HG03460 (cell line): Measurements from ENCODE around the gene LPCAT1.

ENCODE experiments used
- ATAC-seq: cut with Tn5 transposase; IDR thresholded peaks from one replicate; pipeline ENCODE4 v1.9.1; 2021; ENCODE audit not compliant: unreplicated experiment

The LPCAT1 gene

DNA sequence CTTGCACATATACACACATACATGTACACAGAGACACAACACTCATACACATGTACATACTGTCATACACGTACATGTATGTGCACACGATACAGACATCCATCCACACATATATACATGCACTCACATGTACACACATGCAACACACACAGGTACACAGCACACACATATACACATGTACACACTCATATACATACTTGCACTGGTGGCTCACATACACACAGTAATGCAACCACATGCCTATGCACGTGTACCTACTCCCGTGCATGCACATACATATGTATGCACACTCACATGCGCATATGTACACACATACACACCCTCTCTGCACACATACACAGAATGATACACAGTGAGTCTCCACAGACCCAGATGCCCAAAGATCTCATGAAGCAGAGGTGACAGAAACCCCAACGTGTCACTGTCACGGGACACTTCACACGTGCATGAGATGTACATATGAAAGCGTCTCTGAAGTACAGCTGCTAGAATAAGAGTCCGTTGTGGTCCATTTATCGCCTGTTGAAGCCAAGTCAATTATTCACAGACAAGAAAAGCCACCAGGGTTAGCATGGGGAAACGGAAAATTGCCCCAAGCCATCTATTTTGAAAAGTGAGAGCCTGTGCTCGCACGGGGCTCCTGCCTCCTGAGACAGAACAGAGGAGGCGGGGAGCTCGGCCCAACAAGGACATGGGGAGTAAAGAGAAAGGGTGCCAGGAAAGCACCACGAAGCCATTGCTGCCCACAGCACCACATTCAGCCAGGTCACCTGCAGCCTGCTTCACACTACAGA, 24.9 kb downstream of the LPCAT1 start:
- peak; percentile 28 for ATAC-seq

DNA sequence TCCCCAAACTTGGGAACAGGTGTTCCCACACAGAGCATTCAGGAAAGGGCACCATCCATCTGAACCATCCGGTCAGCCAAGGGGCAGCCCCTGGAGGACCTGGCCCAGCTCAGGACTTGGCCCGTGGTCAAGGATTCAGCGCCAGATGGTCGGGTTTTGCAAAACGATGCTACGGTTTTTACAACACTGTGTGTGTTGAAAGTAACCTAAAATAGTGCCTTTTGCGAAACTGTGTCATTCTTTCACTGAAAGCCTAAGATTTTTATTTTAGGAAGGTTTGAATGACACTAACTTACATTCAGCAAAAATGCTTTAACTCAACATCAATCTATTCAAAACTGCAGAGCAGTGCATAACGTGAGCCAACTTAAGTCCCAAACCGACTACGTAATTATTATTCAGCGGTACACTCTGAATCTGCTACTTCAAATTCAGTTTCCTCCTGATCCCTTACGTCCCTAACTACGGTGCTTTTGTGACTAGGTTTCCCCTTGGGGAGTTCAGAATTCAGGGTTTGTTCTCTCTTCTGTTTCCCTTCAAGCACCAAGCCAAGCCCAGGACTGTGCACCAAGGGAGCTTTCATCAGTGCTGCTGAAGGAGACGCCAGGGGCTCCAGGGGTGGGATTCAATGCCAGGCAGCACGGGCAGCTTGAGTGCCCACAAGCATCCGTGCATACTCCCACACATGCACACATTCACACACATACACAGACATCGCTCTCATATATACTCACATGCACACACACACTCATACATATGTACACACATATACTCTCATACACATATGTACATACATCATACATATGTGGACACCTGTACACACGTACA, 25.8 kb downstream of the LPCAT1 start:
- ATAC-seq = peak; percentile 15

DNA sequence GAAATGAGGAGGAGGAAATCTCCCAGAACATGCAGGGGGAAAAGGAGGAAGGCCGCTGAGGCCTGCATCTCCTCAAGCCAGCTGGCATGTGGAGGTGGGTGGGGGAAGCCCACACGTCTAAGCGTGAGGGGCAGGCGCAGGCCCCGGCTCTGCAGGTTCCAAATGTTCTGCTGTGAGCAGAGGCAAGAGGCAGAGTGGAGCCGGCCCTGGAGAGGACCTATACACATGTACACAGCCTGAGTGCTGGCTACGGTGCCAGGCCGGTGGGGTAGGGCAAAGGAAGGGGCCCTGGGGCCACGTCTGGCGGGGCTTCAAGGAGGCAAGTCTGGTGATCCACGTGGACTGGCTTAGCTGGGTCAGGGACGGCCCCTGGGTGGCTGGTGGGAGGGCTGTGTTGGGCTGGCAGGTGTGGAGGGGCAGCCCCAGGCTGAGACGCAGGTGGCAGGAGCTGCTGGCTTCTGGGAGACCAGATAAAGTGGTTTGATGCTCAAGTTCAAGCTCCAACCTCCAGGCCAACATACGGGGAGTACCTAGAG, 26.4 kb downstream of the LPCAT1 start:
- ATAC-seq = peak; percentile 26

DNA sequence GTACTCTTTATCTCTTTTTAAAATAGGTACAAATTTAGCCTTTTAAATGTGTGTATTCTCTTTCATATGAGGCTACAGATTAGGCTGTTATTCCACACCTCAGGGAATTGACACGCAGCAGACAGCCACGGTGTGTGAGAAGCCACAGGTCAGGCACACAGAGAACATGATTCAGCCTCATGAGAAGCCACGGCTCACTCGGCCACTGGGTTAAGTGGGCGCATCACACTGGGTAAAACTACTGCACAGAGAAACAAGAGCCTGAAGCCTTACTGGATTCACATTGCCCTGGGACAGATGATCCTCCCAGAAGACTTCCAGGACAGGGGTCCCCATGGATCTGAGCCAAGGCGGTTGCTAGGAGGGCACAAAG, 28.2 kb downstream of the LPCAT1 start:
- no peak for ATAC-seq

DNA sequence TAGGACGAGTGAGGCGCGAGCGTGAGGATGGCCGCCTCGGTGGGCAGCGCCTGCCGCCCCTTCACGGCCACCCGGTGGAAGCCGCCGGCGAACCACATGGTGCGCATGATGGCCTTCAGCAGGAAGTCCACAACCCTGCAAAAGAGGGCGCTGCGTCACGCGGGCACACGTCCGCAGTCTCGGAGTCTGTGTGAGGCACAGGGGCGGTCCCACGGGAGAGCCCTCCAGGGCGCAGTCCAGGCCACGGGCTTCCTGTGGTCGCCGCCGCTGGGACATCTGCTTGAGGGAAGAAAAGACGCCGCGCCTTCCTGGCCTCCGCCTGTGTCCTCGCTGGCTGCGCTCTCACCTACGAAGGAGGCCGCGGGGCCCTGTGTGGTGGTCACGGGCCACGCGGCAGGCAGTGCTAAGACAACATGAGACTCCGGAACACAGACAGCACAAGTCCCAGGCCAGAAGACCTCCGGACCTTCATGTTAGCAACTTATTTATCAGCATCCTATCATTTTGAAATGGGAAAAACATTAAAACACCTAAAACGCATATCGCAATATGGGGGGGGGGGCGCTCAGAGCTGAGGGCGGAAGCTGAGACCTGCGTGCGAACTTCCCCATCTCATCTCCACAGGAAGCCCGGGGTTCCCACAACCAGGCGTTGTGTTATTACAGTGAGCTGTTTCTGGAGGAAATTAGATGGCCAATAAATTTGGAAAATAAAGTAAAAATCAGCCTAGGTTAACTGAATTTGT, 28.8 kb downstream of the LPCAT1 start:
- peak; percentile 30 for ATAC-seq

DNA sequence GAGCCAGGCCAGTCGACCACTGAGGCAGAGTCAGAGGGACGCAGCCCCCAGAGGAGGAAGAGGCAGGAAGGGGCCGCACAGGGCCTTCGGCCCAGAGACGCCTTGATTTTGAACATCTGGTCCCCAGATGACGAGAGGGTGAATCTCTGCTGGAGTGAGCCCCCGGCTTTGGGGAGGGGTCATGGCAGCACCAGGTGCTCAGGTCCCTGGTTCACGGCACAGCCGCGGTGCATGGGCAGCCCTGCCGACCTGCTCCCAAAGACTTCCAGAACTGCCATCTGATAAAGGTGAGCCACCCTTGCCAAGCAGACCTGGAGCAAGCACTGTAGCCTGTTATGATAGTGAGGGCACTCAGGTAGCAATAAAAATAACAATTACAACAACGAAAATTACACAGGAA, 29.8 kb downstream of the LPCAT1 start:
- no peak for ATAC-seq

DNA sequence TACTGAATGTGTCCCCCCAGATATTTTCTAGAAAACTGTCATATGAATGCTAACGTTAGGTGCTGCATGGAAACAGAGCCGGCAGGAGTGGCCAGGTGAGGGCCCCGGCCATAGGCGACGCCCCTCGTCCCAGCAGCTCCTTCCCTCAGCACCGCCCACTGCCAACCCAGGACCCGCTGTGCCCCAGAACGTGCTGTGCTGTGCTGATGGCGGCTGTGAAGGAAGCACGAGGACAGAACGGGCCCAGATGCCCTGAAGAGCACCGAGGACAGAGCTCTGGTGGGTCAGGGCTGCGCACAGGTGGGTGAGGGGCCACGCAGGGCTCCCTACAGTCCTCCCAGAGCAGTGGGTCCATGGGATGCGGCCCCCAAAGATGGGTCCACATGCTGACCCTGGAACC, 30.3 kb downstream of the LPCAT1 start:
- ATAC-seq = no peak

DNA sequence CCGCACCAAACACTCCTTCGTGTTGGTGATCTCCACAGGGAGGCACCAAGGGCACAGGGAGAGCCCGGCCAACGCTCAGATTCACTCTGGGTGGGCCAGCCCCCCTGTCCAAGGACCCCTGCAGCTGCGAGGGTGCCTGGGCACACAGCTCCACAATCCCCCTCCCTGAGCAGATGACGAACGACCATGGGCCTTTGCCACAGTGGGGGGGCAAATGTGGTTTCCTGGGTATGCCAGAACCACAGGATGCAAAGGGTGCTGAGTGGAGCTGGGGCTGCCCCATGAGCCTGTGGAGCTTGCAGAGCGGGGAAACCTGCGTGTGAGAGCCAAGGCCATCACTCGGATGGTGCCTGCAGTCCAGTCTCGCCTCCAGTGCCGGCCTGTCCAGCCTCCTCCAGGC, 31.0 kb downstream of the LPCAT1 start:
- no peak for ATAC-seq

DNA sequence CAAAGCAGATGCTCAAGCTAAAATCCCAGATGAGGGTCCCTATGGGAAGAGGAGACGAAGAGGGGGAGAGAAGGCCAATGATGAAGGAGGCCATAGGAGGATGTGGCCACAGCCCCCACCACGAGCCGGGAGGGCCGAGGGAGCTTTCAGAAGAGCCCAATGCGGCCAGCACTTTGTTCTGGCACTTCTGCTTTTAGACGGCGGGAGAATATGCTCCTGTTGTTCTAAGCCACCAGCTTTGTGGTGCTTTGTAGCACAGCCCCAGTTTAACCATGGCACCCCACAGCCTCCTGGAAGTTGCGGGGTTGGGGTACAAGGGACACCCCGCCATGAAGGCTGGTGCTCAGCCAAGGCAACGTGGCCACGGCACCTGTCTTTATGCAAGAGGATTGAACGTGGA, 33.4 kb downstream of the LPCAT1 start:
- no peak for ATAC-seq

DNA sequence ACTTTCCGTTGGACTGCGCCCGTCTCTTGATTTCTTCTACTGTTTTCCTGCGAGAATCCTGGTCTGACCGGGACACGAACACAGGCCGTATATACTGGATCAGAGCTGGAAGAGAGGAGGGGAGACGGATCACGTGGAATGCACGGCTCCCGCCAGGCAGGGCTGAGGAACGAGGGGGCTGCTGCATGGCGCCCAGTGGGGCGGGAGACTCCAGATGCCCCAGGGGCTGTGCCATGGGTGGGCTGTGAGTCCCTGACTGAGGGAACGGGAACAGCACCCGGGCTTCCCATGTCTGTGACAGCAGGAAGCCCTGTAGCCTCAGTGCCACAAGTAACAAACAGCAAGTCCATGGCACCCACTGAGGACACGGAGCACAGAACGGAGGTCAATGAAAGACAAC, 34.0 kb downstream of the LPCAT1 start:
- ATAC-seq = no peak

DNA sequence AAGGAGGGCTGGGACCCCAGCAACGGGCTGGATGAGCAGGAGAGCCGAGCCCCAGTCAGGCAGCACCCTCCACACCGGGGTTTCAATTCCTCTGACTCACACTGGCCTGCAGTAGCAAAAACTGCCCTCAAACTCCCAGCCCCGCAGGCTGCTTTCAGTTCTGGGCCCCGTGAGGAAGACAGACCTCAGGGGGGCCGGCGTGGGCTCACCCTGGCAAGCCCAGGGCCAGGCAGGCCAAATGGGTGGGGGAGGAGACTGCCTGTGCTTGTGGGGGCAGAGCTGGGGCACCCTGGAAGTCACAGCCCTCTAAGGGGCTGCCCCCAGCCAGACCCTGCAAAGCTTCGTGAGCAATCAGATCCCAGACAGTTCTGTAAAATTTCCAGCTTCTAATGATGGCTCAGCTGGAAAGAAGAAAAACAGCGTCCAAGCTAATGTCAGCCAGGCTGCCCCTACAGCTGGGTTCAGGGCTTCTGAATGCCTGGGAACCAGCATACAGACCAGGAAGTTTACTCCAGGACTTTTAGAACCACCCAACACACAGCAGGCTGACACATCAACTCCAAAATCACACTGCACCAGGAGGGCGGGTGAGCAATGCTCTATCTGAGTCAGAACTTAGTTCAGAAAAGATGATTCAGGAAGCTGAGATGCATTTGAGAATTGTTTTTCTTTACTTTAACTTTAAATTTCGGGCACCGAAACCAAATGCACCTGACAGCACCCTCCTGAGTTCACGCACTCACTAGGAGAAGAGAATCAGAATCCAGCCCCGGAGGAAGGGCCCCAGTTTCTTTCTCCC, 34.7 kb downstream of the LPCAT1 start:
- ATAC-seq = peak; percentile 54

DNA sequence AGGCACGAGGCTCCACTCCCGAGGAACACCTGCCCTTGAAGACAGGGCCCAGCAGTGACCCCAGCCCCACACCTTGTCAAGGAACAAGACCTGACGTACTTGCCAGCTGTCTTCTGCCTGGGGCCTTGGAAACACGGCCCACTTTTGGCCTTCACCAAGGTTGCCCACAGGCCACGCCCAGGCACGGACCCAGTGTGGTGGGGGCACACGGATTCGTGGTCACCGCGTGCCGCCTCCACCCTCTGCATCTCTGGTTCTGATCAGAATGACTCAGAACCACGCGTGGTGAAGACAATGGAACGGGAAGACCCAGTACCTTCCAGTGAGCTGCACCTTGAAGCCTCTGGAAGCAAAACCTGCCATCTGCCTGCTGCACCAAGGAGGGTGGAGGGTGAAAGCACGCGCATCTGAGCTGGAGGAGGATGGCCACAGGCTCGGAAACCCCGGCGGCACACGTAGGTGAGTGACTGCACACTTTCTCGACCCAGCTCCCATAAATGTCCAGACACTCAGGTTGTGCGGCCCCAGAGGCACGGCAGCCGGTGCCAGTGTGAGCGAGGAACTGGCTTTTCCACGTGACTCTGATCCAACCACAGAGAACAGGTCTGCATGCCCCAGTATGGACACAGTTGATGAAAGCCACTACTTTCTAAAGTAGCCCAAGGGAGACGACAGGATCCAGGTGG, 36.5 kb downstream of the LPCAT1 start:
- ATAC-seq = no peak

DNA sequence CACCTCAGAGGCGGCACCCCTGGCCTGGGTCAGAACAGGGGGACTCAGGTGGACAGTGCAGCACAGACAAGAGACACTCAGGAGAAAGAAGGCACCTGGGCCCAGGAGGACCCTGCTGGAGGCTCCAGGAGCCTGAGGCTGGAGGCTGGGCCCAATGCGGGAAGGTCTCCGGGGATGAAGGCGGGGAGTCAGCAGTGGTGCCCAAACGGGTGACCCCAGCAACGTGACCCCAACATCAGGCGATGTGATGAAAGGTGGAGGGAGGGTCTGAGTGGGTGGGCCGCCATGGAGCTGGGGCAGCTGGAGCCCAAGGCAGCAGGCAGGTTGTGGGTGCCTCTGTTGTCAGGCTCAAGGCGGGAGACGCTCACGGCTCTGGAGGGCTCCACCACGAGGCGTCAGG, 37.5 kb downstream of the LPCAT1 start:
- ATAC-seq = no peak

DNA sequence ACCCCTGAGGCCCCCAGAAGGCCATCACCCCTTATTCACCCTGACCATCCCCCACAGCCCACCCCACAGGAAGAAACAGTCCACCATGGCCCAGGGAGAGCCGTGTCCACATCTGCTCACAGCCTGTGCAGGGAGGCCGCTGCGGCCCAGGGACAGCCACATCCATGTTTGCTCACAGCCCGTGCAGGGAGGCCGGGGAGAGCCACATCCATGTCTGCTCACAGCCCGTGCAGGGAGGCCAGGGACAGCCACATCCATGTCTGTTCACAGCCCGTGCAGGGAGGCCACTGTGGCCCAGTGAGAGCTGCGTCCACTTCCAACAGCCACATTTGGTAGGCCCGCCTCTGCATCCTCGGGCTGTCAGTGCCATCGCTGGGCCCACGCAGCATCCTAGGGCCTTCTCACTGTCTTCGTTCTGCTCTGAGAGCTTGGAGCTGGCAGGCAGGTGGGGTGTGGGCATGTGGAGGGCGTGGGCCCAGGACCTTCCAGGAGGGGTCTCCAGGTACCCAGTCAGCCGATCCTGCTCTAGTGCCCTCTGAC, 38.1 kb downstream of the LPCAT1 start:
- no peak for ATAC-seq

DNA sequence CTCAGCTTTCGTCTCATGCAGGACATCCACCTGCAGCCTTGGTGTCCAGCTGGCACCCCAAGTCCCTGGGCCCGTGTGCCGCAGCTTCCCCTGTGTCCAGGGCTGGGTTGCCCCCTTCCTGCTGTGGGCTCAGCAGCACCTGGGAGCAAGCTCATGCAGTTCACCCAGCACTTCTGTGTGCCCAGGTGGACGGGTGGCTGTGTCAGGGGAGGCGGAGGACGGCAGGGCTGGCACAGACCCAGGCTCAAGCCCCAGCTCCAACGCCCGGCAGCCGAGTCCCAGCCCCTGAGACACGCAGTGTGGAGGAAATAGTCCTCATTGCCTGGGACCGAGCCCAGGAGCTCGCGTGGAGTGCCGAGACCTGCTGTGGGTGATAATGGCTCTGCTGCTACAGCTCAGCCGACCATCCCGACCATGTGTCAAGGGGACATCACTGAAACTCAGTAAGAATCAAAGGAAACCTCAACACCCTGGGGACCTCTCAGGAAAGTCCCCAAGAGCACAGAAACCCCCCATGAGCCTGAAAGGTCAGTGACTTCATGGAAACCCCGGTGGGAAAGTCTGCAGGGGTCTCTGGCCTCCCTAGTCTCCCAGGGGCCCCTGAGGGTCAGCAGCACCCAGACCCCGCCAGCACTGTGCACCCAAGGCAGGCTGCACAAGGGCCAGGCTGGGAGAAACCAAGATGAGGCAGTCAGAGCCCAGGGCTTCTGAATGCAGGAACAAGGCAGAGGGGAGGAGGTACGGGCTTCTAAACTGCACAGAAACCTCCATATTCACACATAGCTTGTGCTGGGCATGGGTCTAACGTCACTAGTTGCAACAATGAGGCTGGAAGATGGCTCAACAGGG, 38.8 kb downstream of the LPCAT1 start:
- peak; percentile 53 for ATAC-seq

DNA sequence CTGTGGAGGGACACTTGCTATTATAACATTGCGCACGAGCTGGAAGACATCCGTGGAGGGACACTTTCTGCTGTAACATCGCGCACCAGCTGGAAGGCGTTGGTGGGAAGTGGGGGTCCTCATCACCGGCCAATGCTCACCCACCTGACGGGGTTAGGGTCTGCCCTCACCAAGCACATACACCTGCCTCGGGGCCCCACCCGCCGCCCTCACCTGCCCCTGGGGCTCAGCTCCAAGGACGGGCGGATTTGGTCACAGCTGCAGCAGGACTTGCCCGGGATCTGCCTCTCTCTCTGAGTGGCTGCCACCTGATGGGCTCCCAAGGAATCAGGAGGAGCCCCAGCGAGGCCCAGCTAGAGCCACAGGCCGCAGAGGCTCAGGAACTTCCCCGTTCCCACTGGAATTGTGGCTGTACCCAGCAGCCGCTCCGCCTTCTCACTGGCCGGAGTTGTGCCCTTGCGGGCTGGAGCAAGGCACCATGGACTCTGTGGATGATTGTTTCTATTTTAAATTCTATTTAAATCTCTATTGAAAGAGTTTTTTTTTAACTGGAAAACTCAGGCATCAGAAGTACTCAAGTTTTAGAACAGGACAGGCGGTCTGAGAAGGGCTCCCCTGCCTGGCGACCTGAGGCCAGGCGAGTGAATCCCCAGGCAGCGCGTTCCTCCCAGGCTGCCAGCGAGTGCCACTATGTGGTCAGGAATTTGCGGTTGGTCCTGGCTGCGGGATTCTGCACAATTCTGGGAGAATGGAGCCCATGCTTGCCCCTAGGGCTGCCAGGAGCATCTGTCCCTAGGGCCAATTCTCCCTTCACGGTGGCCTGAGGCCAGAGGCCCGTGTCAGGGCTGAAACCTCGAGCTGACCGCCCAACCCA, 39.7 kb downstream of the LPCAT1 start:
- no peak for ATAC-seq

DNA sequence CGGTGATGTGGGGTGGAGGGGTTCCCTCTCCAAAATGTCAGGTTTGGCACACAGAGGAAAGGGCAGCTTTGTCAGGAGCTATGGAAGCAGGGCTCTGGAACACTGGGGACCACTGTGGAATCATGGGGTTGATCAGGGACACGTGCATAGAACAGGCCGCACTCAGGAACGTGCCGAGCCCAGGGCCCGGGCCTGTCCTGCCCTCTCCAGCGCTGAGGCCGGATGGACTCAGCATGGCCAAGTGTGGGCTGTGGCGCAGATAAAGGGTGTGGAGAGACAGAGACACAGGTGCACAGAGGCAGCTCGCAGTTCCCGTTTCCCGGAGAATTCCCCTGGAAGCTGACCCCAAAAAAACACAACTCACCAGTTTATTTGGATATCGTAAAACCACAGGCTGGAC, 40.7 kb downstream of the LPCAT1 start:
- no peak for ATAC-seq

DNA sequence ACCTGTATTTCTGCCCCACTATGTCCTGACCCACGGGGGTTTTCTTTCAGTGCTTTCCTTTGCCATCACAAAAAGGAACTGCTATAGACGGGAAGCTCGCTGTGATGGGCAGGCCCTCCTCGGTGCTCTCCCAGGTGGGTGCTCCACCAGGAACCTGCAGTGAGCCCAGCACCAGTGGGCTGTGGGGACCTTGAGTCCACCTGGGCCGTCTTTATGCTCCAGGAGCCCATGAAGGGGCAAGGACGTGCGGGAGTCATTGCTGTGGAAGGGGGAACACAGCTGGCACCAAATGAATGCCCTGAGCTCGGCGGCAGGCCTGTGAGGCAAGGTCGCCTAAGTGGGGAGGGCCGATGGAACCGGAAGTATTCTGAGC, 41.8 kb downstream of the LPCAT1 start:
- ATAC-seq = no peak
